Effector memory CD4-positive, alpha-beta T cell (primary cell): ENCODE measurements around the gene CLEC19A.

Source experiments
- DNase-seq, 3 donors: peaks; one replicate each; pipeline ENCODE4 v3.0.0-alpha.2; 2020
- H3K27ac ChIP-seq: 2 replicates; pipeline ENCODE4 v1.7.0; 2013; ENCODE audit warnings: mild to moderate bottlenecking, low read length, moderate library complexity; ENCODE audit not compliant: insufficient read depth, poor library complexity, severe bottlenecking
- H3K27me3 ChIP-seq: replicated peaks from 2 replicates; pipeline ENCODE4 v1.7.0; 2013; ENCODE audit warnings: mild to moderate bottlenecking, low read length; ENCODE audit not compliant: insufficient read depth, control insufficient read depth, poor library complexity, severe bottlenecking
- H3K36me3 ChIP-seq: 2 replicates; pipeline ENCODE4 v1.7.0; 2013; ENCODE audit warnings: mild to moderate bottlenecking, low read length, moderate library complexity; ENCODE audit not compliant: control insufficient read depth, insufficient read depth
- H3K4me1 ChIP-seq: 2 replicates; pipeline ENCODE4 v1.7.0; 2013; ENCODE audit warnings: low read length, mild to moderate bottlenecking; ENCODE audit not compliant: control insufficient read depth, insufficient read depth, poor library complexity, severe bottlenecking
- H3K4me3 ChIP-seq: 2 replicates; pipeline ENCODE4 v1.7.0; 2013; ENCODE audit warnings: low read length, low read depth, mild to moderate bottlenecking; ENCODE audit not compliant: insufficient read depth, poor library complexity, severe bottlenecking
- H3K9me3 ChIP-seq: 2 replicates; pipeline ENCODE4 v1.7.0; 2013; ENCODE audit warnings: mild to moderate bottlenecking, low read length, moderate library complexity; ENCODE audit not compliant: control insufficient read depth

CLEC19A gene

DNA sequence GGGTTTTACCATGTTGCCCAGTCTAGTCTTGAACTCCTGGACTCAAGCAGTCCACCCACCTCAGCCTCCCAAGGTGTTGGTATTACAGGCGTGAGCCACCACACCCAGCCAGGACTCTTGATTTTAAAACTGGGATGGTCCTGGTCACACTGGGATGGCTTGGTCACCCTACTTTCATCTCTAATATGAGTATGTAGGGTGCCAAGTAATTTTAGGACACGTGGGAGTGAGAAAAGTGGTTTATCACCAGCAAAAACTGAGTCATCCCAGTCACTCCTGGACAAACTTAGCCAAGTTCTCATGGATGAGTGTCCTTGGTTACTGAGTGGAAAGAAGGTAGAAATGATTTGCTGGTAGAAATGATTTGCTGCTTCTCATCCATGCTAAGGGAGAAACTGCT lies 9.9 kb downstream of the CLEC19A start:
- no peak overlapping the region for H3K4me3 ChIP-seq
- no peak overlapping the region for H3K27ac ChIP-seq
- no peaks in the 10 kb centered on the region for H3K27me3 ChIP-seq
- H3K36me3 ChIP-seq: no peaks in the 10 kb centered on the region
- DNase-seq: no peak
- no peaks in the 10 kb centered on the region for H3K9me3 ChIP-seq
- no peaks in the 10 kb centered on the region for H3K4me1 ChIP-seq

DNA sequence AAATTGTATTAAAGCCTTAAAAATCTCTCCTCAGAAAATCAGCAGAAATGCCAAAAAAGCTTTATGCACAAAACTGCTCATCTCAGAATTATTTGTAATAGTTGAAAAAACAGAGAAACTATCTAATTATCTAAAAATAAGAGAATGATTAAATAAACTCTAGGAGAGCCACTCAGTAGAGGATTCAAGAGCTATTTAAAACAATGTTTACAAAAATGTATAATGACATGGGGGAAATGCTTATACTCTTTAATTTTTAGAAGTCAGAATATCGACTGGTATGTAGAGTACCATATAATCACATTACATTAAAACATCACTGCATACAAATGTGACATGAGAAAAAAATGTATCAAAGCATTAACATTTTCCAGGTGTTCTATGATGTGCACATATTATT lies 11.9 kb downstream of the CLEC19A start:
- no peaks in the 10 kb centered on the region for H3K4me1 ChIP-seq
- no peak overlapping the region for H3K4me3 ChIP-seq
- no peaks in the 10 kb centered on the region for H3K36me3 ChIP-seq
- DNase-seq: no peak
- H3K27ac ChIP-seq: no peak overlapping the region
- no peaks in the 10 kb centered on the region for H3K27me3 ChIP-seq
- H3K9me3 ChIP-seq: no peaks in the 10 kb centered on the region

DNA sequence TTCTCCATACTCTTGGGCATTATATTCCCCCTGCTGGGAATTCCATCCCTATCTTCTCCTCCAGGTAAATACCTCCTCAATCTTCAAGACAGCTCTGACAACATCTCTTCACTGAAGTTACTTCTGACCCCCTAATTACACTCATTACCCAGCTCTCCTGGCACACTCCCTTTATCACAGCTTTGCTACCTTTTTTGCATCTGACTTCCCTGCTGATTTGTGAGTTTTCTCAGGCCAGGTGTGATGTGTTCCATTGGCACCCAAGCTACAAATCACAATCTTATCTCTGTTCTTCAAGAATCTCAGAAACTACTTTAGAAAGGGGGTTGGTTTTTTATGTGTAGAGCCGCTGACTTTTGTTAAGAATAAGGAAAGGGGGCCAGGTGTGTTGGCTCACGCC lies 14.0 kb downstream of the CLEC19A start:
- no peak for DNase-seq
- Histone ChIP-seq H3K9me3 (no peaks in the 10 kb centered on the region), H3K36me3 (no peaks in the 10 kb centered on the region), H3K4me3 (no peak overlapping the region), H3K4me1 (no peaks in the 10 kb centered on the region), H3K27me3 (no peaks in the 10 kb centered on the region), H3K27ac (no peak overlapping the region)

DNA sequence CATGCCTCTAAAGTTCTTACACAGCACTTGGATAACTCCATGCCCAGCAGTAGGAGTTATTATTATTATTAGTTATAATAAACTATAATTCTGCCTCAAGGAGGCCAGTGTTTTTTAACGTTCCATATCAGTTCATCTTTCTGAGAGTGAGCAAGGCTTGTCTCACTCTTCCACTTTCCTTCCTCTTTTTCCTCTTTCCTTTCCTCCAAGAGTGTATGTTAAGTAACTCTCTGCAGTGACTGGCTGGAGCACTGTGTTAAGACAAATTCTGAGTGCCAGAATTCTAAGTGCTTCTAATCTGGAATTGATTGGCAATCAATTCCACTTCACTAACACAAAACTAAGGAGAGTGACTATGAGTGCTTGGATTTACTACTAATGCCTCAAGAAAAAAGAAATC lies 16.4 kb downstream of the CLEC19A start:
- no peaks in the 10 kb centered on the region for H3K9me3 ChIP-seq
- H3K36me3 ChIP-seq: no peaks in the 10 kb centered on the region
- H3K4me3 ChIP-seq: no peak overlapping the region
- no peaks in the 10 kb centered on the region for H3K4me1 ChIP-seq
- H3K27ac ChIP-seq: no peak overlapping the region
- no peaks in the 10 kb centered on the region for H3K27me3 ChIP-seq
- no peak for DNase-seq

DNA sequence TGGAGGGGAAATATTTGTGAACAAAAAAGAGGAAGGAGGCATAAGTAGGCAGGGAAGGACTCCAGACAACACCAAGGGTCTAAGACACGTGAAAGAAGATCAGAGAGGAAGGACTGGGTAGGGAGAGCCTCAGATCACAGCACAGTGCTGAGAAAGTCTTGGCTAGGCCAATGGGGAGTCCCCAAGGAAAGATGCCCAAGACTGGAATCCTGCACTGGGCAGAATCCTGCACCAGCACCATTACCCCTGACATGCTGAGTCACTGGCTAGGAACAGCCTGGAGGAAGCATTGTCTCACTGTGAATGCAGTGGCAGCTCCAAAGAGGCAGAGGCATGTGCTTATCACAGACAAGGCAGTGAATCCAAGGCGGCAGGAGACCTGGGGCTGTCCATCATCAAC lies 19.2 kb downstream of the CLEC19A start:
- Histone ChIP-seq H3K36me3 (no peaks in the 10 kb centered on the region), H3K4me3 (no peak overlapping the region), H3K4me1 (no peaks in the 10 kb centered on the region), H3K9me3 (no peaks in the 10 kb centered on the region), H3K27me3 (no peaks in the 10 kb centered on the region), H3K27ac (no peak overlapping the region)
- no peak for DNase-seq

DNA sequence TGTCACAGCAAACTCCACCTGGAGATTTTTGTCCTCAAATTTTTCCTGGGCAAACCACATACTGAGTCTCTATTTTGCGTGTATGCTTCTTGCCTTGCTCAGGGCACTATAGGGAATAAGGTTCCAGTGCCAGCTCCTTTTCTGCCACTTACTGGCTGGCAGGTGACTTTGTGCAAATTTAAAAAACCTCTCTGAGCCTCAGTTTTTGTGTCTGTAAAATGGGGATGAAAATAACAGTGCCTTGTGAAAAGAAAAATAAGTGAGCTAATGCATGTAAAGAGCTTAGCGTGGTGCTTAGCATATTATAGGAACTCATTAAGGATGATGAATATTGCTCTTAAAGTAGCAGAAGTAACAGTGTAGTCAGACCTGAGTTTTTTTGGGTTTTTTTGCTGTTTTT lies 19.9 kb downstream of the CLEC19A start:
- H3K27ac ChIP-seq: no peak overlapping the region
- no peaks in the 10 kb centered on the region for H3K27me3 ChIP-seq
- no peaks in the 10 kb centered on the region for H3K9me3 ChIP-seq
- no peaks in the 10 kb centered on the region for H3K36me3 ChIP-seq
- DNase-seq: no peak
- H3K4me1 ChIP-seq: no peaks in the 10 kb centered on the region
- H3K4me3 ChIP-seq: no peak overlapping the region

DNA sequence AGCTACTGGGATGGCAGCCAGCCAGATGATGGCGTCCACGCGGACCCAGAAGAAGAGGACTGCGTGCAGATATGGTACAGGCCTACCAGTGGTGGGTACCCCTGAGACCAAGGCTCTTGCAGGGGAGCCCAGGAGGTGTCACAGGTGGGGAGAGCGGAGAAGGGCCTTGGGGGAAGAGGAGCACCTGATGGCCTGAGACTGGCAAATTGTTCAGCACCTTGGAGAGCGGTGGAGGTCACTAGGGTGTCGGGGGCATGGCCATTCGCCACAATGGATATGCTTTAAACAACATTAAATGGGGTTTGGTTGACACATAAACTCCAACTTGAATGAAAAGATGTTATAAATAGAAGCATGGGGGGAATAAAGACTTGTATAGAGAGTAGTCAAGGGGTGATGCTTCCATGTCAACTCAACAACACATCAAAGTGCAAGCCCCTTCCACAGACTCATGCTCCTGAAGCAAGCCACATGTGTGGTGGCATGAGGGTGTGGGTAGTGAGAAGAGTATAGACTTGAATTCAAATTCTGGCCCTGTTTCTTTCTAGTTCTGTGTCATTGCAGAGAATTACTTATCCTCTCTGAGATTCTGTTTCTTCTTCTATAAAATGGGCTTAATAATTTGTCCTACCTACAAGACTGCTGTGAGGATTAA lies 22.2 kb downstream of the CLEC19A start:
- H3K9me3 ChIP-seq: no peaks in the 10 kb centered on the region
- H3K27ac ChIP-seq: no peak overlapping the region
- no peaks in the 10 kb centered on the region for H3K36me3 ChIP-seq
- H3K4me3 ChIP-seq: no peak overlapping the region
- H3K27me3 ChIP-seq: no peaks in the 10 kb centered on the region
- DNase-seq: no peak
- H3K4me1 ChIP-seq: no peaks in the 10 kb centered on the region

DNA sequence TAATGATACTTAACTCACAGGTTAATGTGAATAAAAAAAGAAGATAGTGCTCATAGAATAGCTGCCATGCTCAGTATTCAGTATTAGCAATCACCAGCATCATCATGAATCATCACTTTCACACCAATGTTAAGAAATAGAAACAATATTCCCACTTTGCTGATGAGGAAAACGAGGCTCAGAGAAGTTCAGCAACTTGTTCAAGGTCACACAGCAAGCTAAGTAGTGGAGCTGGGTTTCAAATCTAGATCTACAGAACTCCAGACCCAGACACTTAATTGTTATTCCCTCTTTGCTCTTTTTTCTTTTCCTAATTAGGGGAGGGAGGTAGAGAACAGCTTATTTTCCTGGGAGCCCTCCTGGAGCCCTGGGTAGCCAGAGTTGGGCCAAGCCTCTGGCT lies 22.9 kb downstream of the CLEC19A start:
- H3K36me3 ChIP-seq: no peaks in the 10 kb centered on the region
- H3K27me3 ChIP-seq: no peaks in the 10 kb centered on the region
- no peak overlapping the region for H3K27ac ChIP-seq
- DNase-seq: no peak
- no peaks in the 10 kb centered on the region for H3K4me1 ChIP-seq
- H3K4me3 ChIP-seq: no peak overlapping the region
- H3K9me3 ChIP-seq: no peaks in the 10 kb centered on the region

DNA sequence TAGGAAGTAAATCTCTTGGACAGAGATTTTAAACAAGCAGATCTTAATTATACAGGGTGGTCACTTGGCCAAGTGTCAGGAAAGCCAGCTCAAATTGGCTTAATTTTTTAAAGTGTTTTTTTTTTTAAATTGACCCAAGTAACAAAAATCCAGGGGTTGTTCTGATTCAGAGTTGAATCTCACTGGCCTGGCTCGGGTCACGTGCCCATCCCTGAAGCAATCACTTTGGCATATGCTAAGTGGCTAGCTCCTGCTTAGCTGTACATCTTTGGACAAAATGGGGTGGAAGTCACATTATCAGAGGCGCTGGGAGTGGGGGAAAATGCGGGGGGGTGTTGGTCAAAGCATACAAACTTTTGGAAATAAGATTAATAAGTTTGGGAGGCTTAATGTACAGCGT lies 23.6 kb downstream of the CLEC19A start:
- H3K36me3 ChIP-seq: no peaks in the 10 kb centered on the region
- no peaks in the 10 kb centered on the region for H3K9me3 ChIP-seq
- no peaks in the 10 kb centered on the region for H3K4me1 ChIP-seq
- no peaks in the 10 kb centered on the region for H3K27me3 ChIP-seq
- no peak for DNase-seq
- no peak overlapping the region for H3K4me3 ChIP-seq
- no peak overlapping the region for H3K27ac ChIP-seq

DNA sequence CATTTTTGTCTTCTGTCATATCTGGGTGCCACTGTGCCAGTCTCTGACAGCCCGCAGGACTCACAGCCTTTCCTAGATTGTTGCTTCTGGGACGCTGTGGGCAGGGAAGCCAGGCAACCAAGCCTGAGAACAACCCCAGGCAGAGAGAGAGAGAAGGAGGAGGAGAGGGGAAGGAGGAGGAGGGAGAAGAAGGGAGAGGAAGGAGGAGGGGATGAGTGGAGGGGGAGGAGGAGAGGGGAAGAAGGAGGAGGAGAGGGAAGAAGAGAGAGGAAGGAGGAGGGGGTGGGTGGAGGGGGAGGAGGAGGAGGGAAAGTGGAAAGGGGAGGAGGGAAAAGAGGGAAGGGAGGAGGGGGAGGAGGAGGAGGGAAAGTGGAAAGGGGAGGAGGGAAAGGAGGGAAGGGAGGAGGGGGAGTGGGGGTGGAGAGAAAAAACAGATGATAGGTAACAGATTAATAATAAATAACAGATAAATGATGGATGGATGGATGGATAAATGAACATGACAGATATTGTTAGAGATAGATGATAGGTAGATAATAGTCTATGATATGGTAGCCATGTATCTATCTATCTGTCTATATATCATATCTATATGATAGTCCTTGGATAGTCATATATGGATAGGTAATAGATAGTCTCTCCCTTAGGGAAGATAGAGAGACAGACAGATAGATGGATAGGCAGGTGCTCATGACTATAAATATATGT lies 29.3 kb downstream of the CLEC19A start:
- no peak for DNase-seq
- no peaks in the 10 kb centered on the region for H3K4me1 ChIP-seq
- H3K27me3 ChIP-seq: no peaks in the 10 kb centered on the region
- H3K4me3 ChIP-seq: no peak overlapping the region
- no peak overlapping the region for H3K27ac ChIP-seq
- no peaks in the 10 kb centered on the region for H3K9me3 ChIP-seq
- H3K36me3 ChIP-seq: no peaks in the 10 kb centered on the region
